H1 (cell line): Measurements from ENCODE around the gene AEBP1. TPM values are rescaled to one million over a fixed set of nuclear protein-coding genes. Genes with fewer than 3 reads are reported as not detected.
A peak's percentile ranks its signal among the peaks of the same experiment; 100 is the strongest.

Experiments
- CTCF ChIA-PET: fragments of 300-600 bp; sonication (Branson Sonifier 250); formaldehyde crosslinking; loops from one replicate; lab custom pipeline; 2021; ENCODE audit not compliant: partially characterized antibody; lab: Charles Lee
- POLR2A ChIA-PET: fragments of 300-600 bp; sonication (Branson Sonifier 250); formaldehyde crosslinking; loops from one replicate; lab custom pipeline; 2021; ENCODE audit warnings: inconsistent platforms; ENCODE audit not compliant: partially characterized antibody; lab: Charles Lee
- DNase-seq, 2 experiments: peaks; one replicate each; pipeline versions ENCODE4 v3.0.0 to v3.0.0-alpha.2; 2010 to 2022; ENCODE audit warnings: low spot score in 2 of 2, low read depth in 1 of 2, mixed read lengths in 1 of 2
- FAIRE-seq: peaks from 2 replicates; lab custom pipeline; 2011; peaks lifted over from hg19 to GRCh38; lab: Jason Lieb, UNC
- H2AFZ ChIP-seq: 2 replicates; pipeline ENCODE4 v1.8.1; 2012; ENCODE audit warnings: low read length, inconsistent platforms
- H2AK5ac ChIP-seq: 2 replicates; pipeline ENCODE4 v1.6.1; 2013; ENCODE audit warnings: low read depth, low read length
- H2BK120ac ChIP-seq: replicated peaks from 2 replicates; pipeline ENCODE3; 2013; ENCODE audit warnings: low read depth, low read length, inconsistent platforms
- H2BK12ac ChIP-seq: 2 replicates; pipeline ENCODE4 v1.6.1; 2013; ENCODE audit warnings: low read depth, low read length
- H2BK15ac ChIP-seq: 2 replicates; pipeline ENCODE4 v1.6.1; 2013; ENCODE audit warnings: low read length
- H2BK20ac ChIP-seq: 2 replicates; pipeline ENCODE4 v1.6.1; 2013; ENCODE audit warnings: low read length
- H2BK5ac ChIP-seq: 2 replicates; pipeline ENCODE4 v1.6.1; 2013; ENCODE audit warnings: low read depth, low read length
- H3K14ac ChIP-seq: 2 replicates; pipeline ENCODE4 v1.6.1; 2013; ENCODE audit warnings: inconsistent platforms; ENCODE audit not compliant: insufficient read length
- H3K18ac ChIP-seq: 2 replicates; pipeline ENCODE4 v1.6.1; 2013; ENCODE audit warnings: low read length; ENCODE audit errors: extremely low read depth
- H3K23ac ChIP-seq: 2 replicates; pipeline ENCODE4 v1.6.1; 2013; ENCODE audit warnings: inconsistent platforms; ENCODE audit not compliant: insufficient read length
- H3K23me2 ChIP-seq: 2 replicates; pipeline ENCODE4 v1.6.1; 2013; ENCODE audit warnings: low read depth, low read length
- H3K27ac ChIP-seq: 2 replicates; pipeline ENCODE4 v1.6.1; 2011; ENCODE audit warnings: low read depth, low read length, inconsistent platforms
- H3K27me3 ChIP-seq, 4 experiments: replicated peaks in 1 of 4; 1 replicate in 1 of 4; 2 replicates in 3 of 4; pipeline versions ENCODE4 v1.6.1 to v1.8.1; 2011 to 2013; ENCODE audit warnings: low read length in 3 of 4, mild to moderate bottlenecking in 3 of 4, inconsistent platforms in 2 of 4, mixed read lengths in 2 of 4, moderate library complexity in 1 of 4; ENCODE audit not compliant: control insufficient read depth in 3 of 4, insufficient read depth in 3 of 4; ENCODE audit errors: extremely low read depth in 1 of 4
- H3K36me3 ChIP-seq, 4 experiments: 2 replicates each; pipeline versions ENCODE4 v1.6.1 to v1.8.1; 2011 to 2013; ENCODE audit warnings: mild to moderate bottlenecking in 4 of 4, low read length in 3 of 4, moderate library complexity in 2 of 4, control low read depth in 1 of 4, inconsistent platforms in 1 of 4; ENCODE audit not compliant: insufficient read depth in 4 of 4, control insufficient read depth in 2 of 4
- H3K4ac ChIP-seq: replicated peaks from 2 replicates; pipeline ENCODE3; 2013; ENCODE audit warnings: low read length, low read depth, mixed read lengths, inconsistent platforms; ENCODE audit not compliant: insufficient read length
- H3K4me1 ChIP-seq, 4 experiments: replicated peaks in 1 of 4; 1 replicate in 1 of 4; 2 replicates in 3 of 4; pipeline versions ENCODE4 v1.6.1 to v1.8.1; 2011 to 2013; ENCODE audit warnings: low read length in 3 of 4, inconsistent platforms in 2 of 4, mixed read lengths in 1 of 4; ENCODE audit not compliant: insufficient read depth in 4 of 4, control insufficient read depth in 3 of 4
- H3K4me2 ChIP-seq, 2 experiments: 2 replicates each; pipeline versions ENCODE4 v1.6.1 to v1.8.1; 2011 to 2013; ENCODE audit warnings: low read depth in 2 of 2, low read length in 2 of 2, control low read depth in 1 of 2, inconsistent platforms in 1 of 2, mild to moderate bottlenecking in 1 of 2; ENCODE audit not compliant: insufficient read depth in 1 of 2
- H3K4me3 ChIP-seq, 4 experiments: fragments of 200-600, 300-600 bp in 1 of 4; sonication (generic), shearing (Covaris generic), sonication (Bioruptor Twin) in 1 of 4; 2 replicates each; pipeline versions ENCODE4 v1.5.1 to v1.8.1; 2011 to 2016; ENCODE audit warnings: low read length in 4 of 4, low read depth in 3 of 4, control low read depth in 2 of 4, inconsistent platforms in 2 of 4, mild to moderate bottlenecking in 2 of 4, mixed read lengths in 1 of 4, moderate library complexity in 1 of 4; ENCODE audit not compliant: insufficient read depth in 2 of 4; ENCODE audit errors: extremely low read depth in 1 of 4
- H3K56ac ChIP-seq: replicated peaks from 2 replicates; pipeline ENCODE3; 2013; ENCODE audit warnings: low read depth, mild to moderate bottlenecking, mixed read lengths, low read length, inconsistent platforms; ENCODE audit not compliant: insufficient read length
- H3K79me1 ChIP-seq: 2 replicates; pipeline ENCODE4 v1.6.1; 2013; ENCODE audit warnings: low read depth, low read length, control low read depth
- H3K79me2 ChIP-seq, 2 experiments: 2 replicates each; pipeline versions ENCODE4 v1.6.1 to v1.8.1; 2012 to 2013; ENCODE audit warnings: low read length in 2 of 2, mild to moderate bottlenecking in 2 of 2, inconsistent platforms in 1 of 2; ENCODE audit not compliant: insufficient read depth in 2 of 2, control insufficient read depth in 1 of 2
- H3K9ac ChIP-seq, 4 experiments: replicated peaks in 1 of 4; 1 replicate in 1 of 4; 2 replicates in 3 of 4; pipeline versions ENCODE4 v1.6.1 to v1.8.1; 2011 to 2013; ENCODE audit warnings: low read depth in 3 of 4, low read length in 3 of 4, control low read depth in 2 of 4, mild to moderate bottlenecking in 2 of 4, moderate library complexity in 2 of 4, inconsistent platforms in 1 of 4; ENCODE audit errors: extremely low read depth in 1 of 4
- H3K9me3 ChIP-seq, 2 experiments: 2 replicates each; pipeline versions ENCODE4 v1.6.1 to v1.8.1; 2012 to 2013; ENCODE audit warnings: mild to moderate bottlenecking in 2 of 2, moderate library complexity in 2 of 2, control low read depth in 1 of 2, inconsistent platforms in 1 of 2, low read depth in 1 of 2, low read length in 1 of 2, mixed read lengths in 1 of 2; ENCODE audit not compliant: insufficient read depth in 2 of 2
- H4K20me1 ChIP-seq, 2 experiments: replicated peaks in 1 of 2; 2 replicates each; pipeline versions ENCODE3 to v1.8.1; 2011 to 2013; ENCODE audit warnings: inconsistent platforms in 2 of 2, low read length in 2 of 2, mild to moderate bottlenecking in 1 of 2; ENCODE audit not compliant: insufficient read depth in 2 of 2, control insufficient read depth in 1 of 2
- H4K5ac ChIP-seq: 2 replicates; pipeline ENCODE4 v1.6.1; 2013; ENCODE audit warnings: low read length, low read depth, mixed read lengths, inconsistent platforms; ENCODE audit not compliant: insufficient read length
- H4K8ac ChIP-seq: 2 replicates; pipeline ENCODE4 v1.8.0; 2013; ENCODE audit warnings: mild to moderate bottlenecking, moderate library complexity, low read length, inconsistent platforms; ENCODE audit not compliant: insufficient read depth; ENCODE audit errors: extremely low read depth
- H4K91ac ChIP-seq: replicated peaks from 2 replicates; pipeline ENCODE3; 2013; ENCODE audit warnings: low read length, mixed read lengths, inconsistent platforms; ENCODE audit not compliant: insufficient read length
- HDAC6 ChIP-seq: IDR thresholded peaks from one replicate; pipeline ENCODE4 v1.7.1; 2012; ENCODE audit warnings: low read depth, mild to moderate bottlenecking, inconsistent platforms, low read length, moderate library complexity
- JUND ChIP-seq: IDR thresholded peaks from 2 replicates; pipeline ENCODE4 v1.6.1; 2011; ENCODE audit warnings: mild to moderate bottlenecking, improper control_type of control experiment, low read length
- RBBP5 ChIP-seq: IDR thresholded peaks from 2 replicates; pipeline ENCODE4 v1.7.1; 2012; ENCODE audit warnings: low read depth, mild to moderate bottlenecking, inconsistent platforms, low read length, moderate library complexity, borderline replicate concordance
- RFX5 ChIP-seq: IDR thresholded peaks from 2 replicates; pipeline ENCODE4 v1.6.1; 2011; ENCODE audit warnings: low read depth, low read length, improper control_type of control experiment, borderline replicate concordance
- SIN3A ChIP-seq, 2 experiments: IDR thresholded peaks in 1 of 2; conservative IDR thresholded peaks in 1 of 2; 2 replicates each; pipeline ENCODE4 v1.6.1; 2011 to 2012; ENCODE audit warnings: low read length in 2 of 2, improper control_type of control experiment in 1 of 2, low read depth in 1 of 2, mild to moderate bottlenecking in 1 of 2
- TAF7 ChIP-seq: optimal IDR thresholded peaks from 2 replicates; pipeline ENCODE3; 2011; ENCODE audit warnings: low read depth, mild to moderate bottlenecking, inconsistent platforms, low read length, moderate library complexity, borderline replicate concordance
- WGBS, 2 experiments: shearing (Covaris generic) in 1 of 2; methylation state at CpG; one replicate each; pipeline versions ENCODE4 v1.1.6 to v1.1.7; 2013 to 2015; ENCODE audit warnings: low lambda C conversion rate in 2 of 2, mixed read lengths in 2 of 2, inconsistent platforms in 1 of 2, low coverage in 1 of 2, missing lambda C conversion rate in 1 of 2; ENCODE audit not compliant: insufficient replicate concordance in 2 of 2, insufficient coverage in 1 of 2, insufficient read length in 1 of 2; ENCODE audit errors: extremely low coverage in 1 of 2, missing lambda C conversion rate in 1 of 2; 5-methylcytosine and 5-hydroxymethylcytosine counted together
- polyA plus RNA-seq, 7 experiments: library from polyadenylated mRNA; depleted of rRNA in 3 of 7; stranded (reverse) in 5 of 7; unstranded in 2 of 7; fragments of >200 nt in 5 of 7; fragments of 200-250 nt in 2 of 7; gene quantifications; 1 replicate in 5 of 7; 2 replicates in 1 of 7; 4 replicates in 1 of 7; pipeline versions ENCODE4 v1.2.1 to v1.2.3, GENCODE V29; 2011 to 2013; ENCODE audit warnings: missing spikeins in 2 of 7, mixed read lengths in 2 of 7
- total RNA-seq: library from RNA; stranded (reverse); fragmentation: NEBNext Ultra II Directional; extraction: Animal tissue kit (Norgen Biotek cat#: 25700); gene quantifications from 2 replicates; pipeline ENCODE4 v1.2.1, GENCODE V29; 2021

Gene AEBP1
- total and polyA plus RNA-seq, 2 of the 8 experiments (the other 6 are each of a cell fraction or from before 2014, with no cell fraction given) = 10.4 to 41.2 TPM

GRCh38 chr7:44122529-44122928 lies 18.4 kb downstream of the AEBP1 start:
- no peak overlapping the region for H2AFZ ChIP-seq
- peak overlapping the region; percentile 69 to 85 (median 76) for H3K4me3 ChIP-seq
- no peak overlapping the region for H3K23ac ChIP-seq

More at GRCh38 chr7:44122529-44122928, 18.4 kb downstream of the AEBP1 start:
- Histone ChIP-seq H3K9me3 (no peaks in the 10 kb centered on the region), H3K79me1 (peaks cover 10% of the 10 kb centered on the region), H2BK20ac (no peak overlapping the region), H3K27ac (no peak overlapping the region), H3K23me2 (peaks cover 9% of the 10 kb centered on the region), H2BK120ac (no peak overlapping the region), H3K56ac (no peak overlapping the region), H3K4ac (no peak overlapping the region), H4K8ac (no peak overlapping the region), H4K20me1 (peaks cover 4 to 6% of the 10 kb centered on the region in 2 experiments), H2AK5ac (0 out of 2 replicates have a peak overlapping the region, but pooled peaks have one; percentile 93), H4K91ac (no peak overlapping the region), H3K27me3 (peaks cover 0 to 4% (median 0%) of the 10 kb centered on the region in 4 experiments; a peak in 3 of 7 replicates), H3K36me3 (peaks cover 10 to 38% (median 17%) of the 10 kb centered on the region in 4 experiments; a peak in 6 of 8 replicates), H2BK15ac (no peak overlapping the region), H3K4me2 (peak overlapping the region; percentile 78 to 79), H4K5ac (no peak overlapping the region), H3K14ac (no peak overlapping the region), H3K4me1 (peaks cover 0 to 7% (median 3%) of the 10 kb centered on the region in 4 experiments; a peak in 4 of 7 replicates), H3K79me2 (peaks cover 3 to 16% of the 10 kb centered on the region in 2 experiments; a peak in 3 of 4 replicates), H2BK12ac (no peak overlapping the region), H3K9ac (peak overlapping the region in 2 of 4 experiments; percentile 15 to 78; a peak in 3 of 7 replicates), H2BK5ac (no peak overlapping the region), H3K18ac (no peak overlapping the region)
- FAIRE-seq = no peak
- ChIA-PET CTCF (interaction anchor here (0.8 to 6.2 kb wide), 10 partner anchors 8 to 103 kb away, joined by 3 to 27 read pairs (median 4); no protein-coding TSS in a partner anchor), POLR2A (interaction anchor here (0.9 to 5.4 kb wide), 15 partner anchors 8 to 79 kb away, joined by 3 to 50 read pairs (median 5); partner anchors contain the start of gene PGAM2)
- 46% methylated on average over 1 of the region's 1 CpG; no CpG with 5 or more reads in 1 of the 2 experiments for WGBS, 2 experiments
- TF ChIP-seq HDAC6 = no peak
- no peak for TF ChIP-seq RFX5
- no peak for TF ChIP-seq TAF7
- TF ChIP-seq SIN3A (conservative IDR thresholded peaks at IDR 0.05 in 1 of 2, IDR thresholded peaks at IDR 0.05 in 1 of 2; ENCODE audit: low read depth in 1 of 2, low read length in 2 of 2) = no peak
- TF ChIP-seq JUND = no peak
- TF ChIP-seq RBBP5 = no peak
- no peak for DNase-seq
